Measurements from ENCODE around the gene STRC.
"Not testable (repeated sequence)": the region's sequence is repeated elsewhere in the genome, so short reads cannot be mapped to it uniquely, and the experiment has no call there.

Gene STRC

DNA sequence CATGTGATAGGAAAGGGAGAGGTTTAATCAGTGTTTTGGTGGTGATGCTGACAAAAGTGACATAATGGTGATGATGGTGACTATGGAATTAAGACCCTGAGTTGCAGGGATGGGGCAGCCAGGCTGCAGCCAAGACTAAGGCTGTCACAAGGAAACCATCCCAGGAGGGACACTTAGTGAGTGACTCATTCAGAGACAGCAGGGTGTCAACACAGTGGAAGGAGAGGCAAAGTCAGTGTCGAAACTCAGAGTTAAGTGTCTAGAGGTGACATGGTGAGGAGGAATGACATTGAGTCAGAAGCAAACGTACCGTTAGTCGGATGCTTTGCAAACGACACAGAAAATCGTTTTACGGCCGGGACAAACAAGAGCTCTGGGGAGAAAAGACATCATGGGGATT, 54.8 kb downstream of the STRC start:
- not testable (repeated sequence) for DNase-seq (ENCODE audit: low read depth)

DNA sequence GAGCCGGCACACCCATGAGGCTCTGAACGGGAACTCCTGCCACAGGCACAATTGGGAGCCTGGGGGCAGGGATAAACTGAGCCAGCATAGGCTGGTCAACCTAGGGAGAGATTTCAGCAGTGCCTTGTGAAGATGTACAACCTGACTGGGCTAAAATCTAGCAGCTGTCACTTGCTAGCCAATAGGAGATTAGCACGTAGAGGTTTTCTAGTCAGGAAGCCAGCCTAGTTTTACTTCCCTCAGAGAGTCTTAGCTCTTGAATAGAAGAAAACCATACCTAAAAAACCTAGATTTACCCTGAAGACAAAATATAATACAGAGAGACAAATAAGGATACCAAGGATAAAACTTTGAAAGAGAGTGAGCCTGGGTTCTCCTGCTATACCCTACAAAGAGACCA, 55.8 kb downstream of the STRC start:
- DNase-seq (ENCODE audit: low read depth) = not testable (repeated sequence)

- no peak for DNase-seq (ENCODE audit: low read depth)
Observed at GRCh38 chr15:43552986-43553385, 65.6 kb downstream of the STRC start.

DNA sequence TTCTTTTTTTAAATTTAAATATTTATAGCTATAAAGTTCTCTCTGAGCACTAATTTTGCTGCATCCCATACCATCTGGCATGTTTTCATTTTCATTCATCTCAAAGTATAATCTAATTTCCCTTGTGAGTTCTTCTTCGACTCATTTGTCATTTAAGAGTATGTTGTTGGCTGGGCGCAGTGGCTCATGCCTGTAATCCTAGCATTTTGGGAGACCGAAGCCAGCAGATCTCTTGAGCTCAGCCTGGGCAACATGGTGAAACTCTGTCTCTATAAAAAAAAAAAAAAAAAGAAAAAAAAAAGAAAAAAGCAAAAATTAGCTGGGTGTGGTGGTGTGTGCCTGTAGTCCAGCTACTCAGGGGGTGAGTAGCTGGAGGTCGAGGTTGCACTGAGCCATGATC, 66.3 kb downstream of the STRC start:
- DNase-seq (ENCODE audit: low read depth) = no peak

- no peak for DNase-seq (ENCODE audit: low read depth)
Observed at GRCh38 chr15:43550527-43551363, 67.9 kb downstream of the STRC start.
